ENCODE data around the gene ID3.
"Not testable (repeated sequence)": the region's sequence is repeated elsewhere in the genome, so short reads cannot be mapped to it uniquely, and the experiment has no call there.

The ID3 gene

GRCh38 chr1:23588749-23589548, 29.6 kb upstream of the ID3 start:
- no peak for DNase-seq

- no peak for DNase-seq
Measured at GRCh38 chr1:23585321-23586022, 26.2 kb upstream of the ID3 start.

GRCh38 chr1:23583727-23584126, 24.4 kb upstream of the ID3 start:
- not testable (repeated sequence) for DNase-seq

- DNase-seq: no peak
Measured at GRCh38 chr1:23582820-23583219, 23.5 kb upstream of the ID3 start.

GRCh38 chr1:23581219-23581618, 21.9 kb upstream of the ID3 start:
- no peak for DNase-seq

GRCh38 chr1:23578997-23579363, 19.7 kb upstream of the ID3 start:
- peak; percentile 19 for DNase-seq

- no peak for DNase-seq
Measured at GRCh38 chr1:23578311-23578996, 19.2 kb upstream of the ID3 start.

- DNase-seq: peak; percentile 64
Measured at GRCh38 chr1:23577056-23578004, 18.0 kb upstream of the ID3 start.

GRCh38 chr1:23576338-23577055, 17.2 kb upstream of the ID3 start:
- DNase-seq: no peak

- no peak for DNase-seq
Measured at GRCh38 chr1:23575226-23575810, 16.0 kb upstream of the ID3 start.

GRCh38 chr1:23574265-23574754, 15.0 kb upstream of the ID3 start:
- no peak for DNase-seq

GRCh38 chr1:23573574-23574182, 14.4 kb upstream of the ID3 start:
- DNase-seq: no peak

- no peak for DNase-seq
Measured at GRCh38 chr1:23571465-23571864, 12.2 kb upstream of the ID3 start.

- no peak for DNase-seq
Measured at GRCh38 chr1:23570001-23570691, 10.8 kb upstream of the ID3 start.

- DNase-seq: no peak
Measured at GRCh38 chr1:23568608-23569383, 9.5 kb upstream of the ID3 start.

GRCh38 chr1:23567996-23568607, 8.8 kb upstream of the ID3 start:
- no peak for DNase-seq

- no peak for DNase-seq
Measured at GRCh38 chr1:23567629-23567995, 8.3 kb upstream of the ID3 start.

- DNase-seq: no peak
Measured at GRCh38 chr1:23566304-23566703, 7.0 kb upstream of the ID3 start.

- DNase-seq: no peak
Measured at GRCh38 chr1:23565776-23566175, 6.5 kb upstream of the ID3 start.
